Ishikawa (cell line): ENCODE data around the gene GFY.

Experiments
- CEBPB ChIP-seq: IDR thresholded peaks from 2 replicates; pipeline ENCODE4 v1.6.1; 2012
- CREB1 ChIP-seq: IDR thresholded peaks from 2 replicates; pipeline ENCODE4 v1.6.1; 2012; ENCODE audit warnings: low read depth
- EGR1 ChIP-seq: IDR thresholded peaks from 2 replicates; pipeline ENCODE4 v1.6.1; 2012
- EP300 ChIP-seq: IDR thresholded peaks from 2 replicates; pipeline ENCODE4 v1.6.1; 2012; ENCODE audit warnings: borderline replicate concordance
- FOXM1 ChIP-seq: IDR thresholded peaks from 2 replicates; pipeline ENCODE4 v1.6.1; 2012; ENCODE audit warnings: low read depth, borderline replicate concordance
- NFIC ChIP-seq: IDR thresholded peaks from 2 replicates; pipeline ENCODE4 v1.6.1; 2012
- RAD21 ChIP-seq: IDR thresholded peaks from 2 replicates; pipeline ENCODE4 v1.6.1; 2012; ENCODE audit warnings: low read depth
- TAF1 ChIP-seq: IDR thresholded peaks from 2 replicates; pipeline ENCODE4 v1.6.1; 2012; ENCODE audit warnings: low read depth, mild to moderate bottlenecking
- TCF12 ChIP-seq: IDR thresholded peaks from 2 replicates; pipeline ENCODE4 v1.6.1; 2012; ENCODE audit warnings: low read depth
- TEAD4 ChIP-seq: IDR thresholded peaks from 2 replicates; pipeline ENCODE4 v1.6.1; 2012
- YY1 ChIP-seq: IDR thresholded peaks from 2 replicates; pipeline ENCODE4 v1.6.1; 2012; ENCODE audit warnings: low read depth
- ZBTB7A ChIP-seq: IDR thresholded peaks from 2 replicates; pipeline ENCODE4 v1.6.1; 2012; ENCODE audit warnings: low read depth
- TF ChIP-seq, protein P1 (sequence below): IDR thresholded peaks from 2 replicates; pipeline ENCODE4 v1.6.1; 2012; ENCODE audit warnings: low read depth, mild to moderate bottlenecking
- TF ChIP-seq, protein P2 (sequence below): IDR thresholded peaks from 2 replicates; pipeline ENCODE4 v1.6.1; 2012
- TF ChIP-seq, protein P3 (sequence below): IDR thresholded peaks from 2 replicates; pipeline ENCODE4 v1.6.1; 2012

GFY gene

DNA sequence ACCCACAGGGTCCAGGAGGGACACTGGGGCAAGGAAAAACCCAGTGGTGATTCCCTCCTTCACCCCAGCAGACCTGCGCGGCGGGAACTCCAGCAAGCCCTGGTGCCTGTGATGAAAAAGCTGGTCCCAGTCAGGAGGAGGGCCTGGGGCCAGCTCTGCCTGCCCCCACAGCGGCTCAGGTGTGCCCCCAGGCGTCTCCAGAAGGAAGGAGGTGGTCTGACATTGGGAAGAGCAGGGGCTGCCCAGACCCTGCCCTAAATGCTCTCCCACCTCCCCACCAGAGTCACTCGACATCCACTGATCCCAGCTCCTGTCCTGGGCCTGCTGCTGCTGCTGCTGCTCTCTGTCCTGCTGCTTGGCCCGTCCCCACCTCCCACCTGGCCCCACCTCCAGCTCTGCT lies 8.1 kb upstream of the GFY start:
- 0 out of 2 replicates have a peak, but pooled peaks have one; percentile 21 for TF ChIP-seq RAD21
- no peak for TF ChIP-seq ZBTB7A
- no peak for TF ChIP-seq TAF1
- no peak for TF ChIP-seq YY1

DNA sequence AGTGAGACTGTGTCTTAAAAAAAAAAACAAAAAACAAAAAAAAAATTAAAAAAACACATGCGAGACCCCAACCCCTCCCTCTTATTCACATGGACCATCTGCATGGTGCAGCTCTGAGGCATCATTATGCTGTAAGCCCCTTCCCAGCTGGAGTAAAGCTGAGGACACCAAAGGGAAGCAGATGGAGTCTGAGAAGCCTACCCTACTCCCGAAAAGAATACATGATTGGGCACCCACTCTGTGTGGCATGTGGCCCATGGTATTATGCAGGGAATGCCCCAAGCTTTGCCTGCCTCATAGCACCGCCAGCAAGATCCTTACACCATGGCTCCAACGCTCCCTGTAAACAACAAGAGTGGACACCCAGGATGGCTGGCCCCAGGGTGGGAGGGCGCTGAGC lies 6.7 kb upstream of the GFY start:
- TF ChIP-seq, protein P1, sequence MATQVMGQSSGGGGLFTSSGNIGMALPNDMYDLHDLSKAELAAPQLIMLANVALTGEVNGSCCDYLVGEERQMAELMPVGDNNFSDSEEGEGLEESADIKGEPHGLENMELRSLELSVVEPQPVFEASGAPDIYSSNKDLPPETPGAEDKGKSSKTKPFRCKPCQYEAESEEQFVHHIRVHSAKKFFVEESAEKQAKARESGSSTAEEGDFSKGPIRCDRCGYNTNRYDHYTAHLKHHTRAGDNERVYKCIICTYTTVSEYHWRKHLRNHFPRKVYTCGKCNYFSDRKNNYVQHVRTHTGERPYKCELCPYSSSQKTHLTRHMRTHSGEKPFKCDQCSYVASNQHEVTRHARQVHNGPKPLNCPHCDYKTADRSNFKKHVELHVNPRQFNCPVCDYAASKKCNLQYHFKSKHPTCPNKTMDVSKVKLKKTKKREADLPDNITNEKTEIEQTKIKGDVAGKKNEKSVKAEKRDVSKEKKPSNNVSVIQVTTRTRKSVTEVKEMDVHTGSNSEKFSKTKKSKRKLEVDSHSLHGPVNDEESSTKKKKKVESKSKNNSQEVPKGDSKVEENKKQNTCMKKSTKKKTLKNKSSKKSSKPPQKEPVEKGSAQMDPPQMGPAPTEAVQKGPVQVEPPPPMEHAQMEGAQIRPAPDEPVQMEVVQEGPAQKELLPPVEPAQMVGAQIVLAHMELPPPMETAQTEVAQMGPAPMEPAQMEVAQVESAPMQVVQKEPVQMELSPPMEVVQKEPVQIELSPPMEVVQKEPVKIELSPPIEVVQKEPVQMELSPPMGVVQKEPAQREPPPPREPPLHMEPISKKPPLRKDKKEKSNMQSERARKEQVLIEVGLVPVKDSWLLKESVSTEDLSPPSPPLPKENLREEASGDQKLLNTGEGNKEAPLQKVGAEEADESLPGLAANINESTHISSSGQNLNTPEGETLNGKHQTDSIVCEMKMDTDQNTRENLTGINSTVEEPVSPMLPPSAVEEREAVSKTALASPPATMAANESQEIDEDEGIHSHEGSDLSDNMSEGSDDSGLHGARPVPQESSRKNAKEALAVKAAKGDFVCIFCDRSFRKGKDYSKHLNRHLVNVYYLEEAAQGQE: no peak
- TF ChIP-seq TCF12 (no peak), EP300 (no peak), ZBTB7A (no peak), CREB1 (no peak), TEAD4 (no peak), RAD21 (no peak), NFIC (no peak), FOXM1 (no peak)
- TF ChIP-seq, protein P2, sequence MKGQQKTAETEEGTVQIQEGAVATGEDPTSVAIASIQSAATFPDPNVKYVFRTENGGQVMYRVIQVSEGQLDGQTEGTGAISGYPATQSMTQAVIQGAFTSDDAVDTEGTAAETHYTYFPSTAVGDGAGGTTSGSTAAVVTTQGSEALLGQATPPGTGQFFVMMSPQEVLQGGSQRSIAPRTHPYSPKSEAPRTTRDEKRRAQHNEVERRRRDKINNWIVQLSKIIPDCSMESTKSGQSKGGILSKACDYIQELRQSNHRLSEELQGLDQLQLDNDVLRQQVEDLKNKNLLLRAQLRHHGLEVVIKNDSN: no peak
- TF ChIP-seq, protein P3, sequence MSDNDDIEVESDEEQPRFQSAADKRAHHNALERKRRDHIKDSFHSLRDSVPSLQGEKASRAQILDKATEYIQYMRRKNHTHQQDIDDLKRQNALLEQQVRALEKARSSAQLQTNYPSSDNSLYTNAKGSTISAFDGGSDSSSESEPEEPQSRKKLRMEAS: no peak

DNA sequence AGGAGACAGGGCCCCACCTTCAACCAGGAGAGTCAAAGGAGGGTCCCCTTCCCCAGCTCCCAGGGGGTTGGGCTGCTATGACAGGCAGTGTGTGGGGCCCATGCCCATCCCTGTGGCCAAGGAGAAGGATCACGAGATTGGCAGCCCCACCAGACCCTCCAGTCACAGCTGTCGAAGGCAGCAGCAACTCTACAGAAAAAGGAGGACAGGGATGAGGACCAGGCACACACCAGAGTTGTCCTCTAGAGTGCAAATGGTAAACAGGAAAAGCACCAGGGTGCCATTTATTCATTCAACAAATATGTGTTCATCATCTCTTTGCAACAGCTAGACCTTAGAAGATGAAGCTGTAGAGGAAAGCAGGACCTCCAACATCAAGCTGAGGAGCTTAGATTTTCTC lies 6.0 kb upstream of the GFY start:
- TF ChIP-seq TEAD4 (no peak), EP300 (no peak), CREB1 (no peak), YY1 (no peak), CEBPB (no peak), RAD21 (no peak), FOXM1 (no peak), TCF12 (no peak), NFIC (no peak), ZBTB7A (no peak), TAF1 (no peak), EGR1 (no peak)
- TF ChIP-seq, protein P1: no peak
- TF ChIP-seq, protein P3: no peak
- TF ChIP-seq, protein P2: no peak

DNA sequence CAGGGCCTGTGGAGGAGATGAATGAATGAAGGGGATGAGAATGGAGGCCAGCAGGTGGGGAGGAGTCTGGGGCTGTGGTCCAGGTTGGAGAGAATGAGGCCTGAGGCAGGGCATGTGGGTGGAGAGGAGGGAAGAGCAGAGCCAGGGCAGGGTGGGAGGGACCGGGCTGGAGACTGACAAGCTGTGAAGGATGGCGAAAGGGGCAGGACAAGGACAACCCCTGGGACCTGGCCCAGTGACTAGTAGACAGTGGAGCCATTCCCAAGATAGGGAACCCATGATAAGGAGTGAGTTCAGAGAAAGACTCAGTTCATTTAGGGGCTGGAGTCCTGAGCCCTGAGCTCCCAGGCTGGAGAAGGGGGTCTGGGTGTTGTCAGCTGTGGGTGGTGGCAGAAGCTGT lies 5.0 kb upstream of the GFY start:
- TF ChIP-seq, protein P1: no peak
- TF ChIP-seq CREB1 (no peak), YY1 (no peak), NFIC (no peak), TCF12 (no peak), FOXM1 (no peak), TEAD4 (no peak)
- TF ChIP-seq, protein P2: no peak
